Memory B cell (primary cell): ENCODE data around the gene RBM34.
"Not testable (repeated sequence)": the region's sequence is repeated elsewhere in the genome, so short reads cannot be mapped to it uniquely, and the experiment has no call there.

Source experiments
- ATAC-seq: fragments of 150-1000 bp; cut with Tn5 transposase; 2 replicates; pipeline ENCODE4 v1.10.0; 2021; ENCODE audit warnings: low read depth, mild to moderate bottlenecking, moderate library complexity
- DNase-seq, 2 donors: peaks; one replicate each; pipeline ENCODE4 v3.0.0; 2022; ENCODE audit warnings: low spot score in 2 of 2
- H3K27ac Mint-ChIP-seq: one replicate; pipeline ENCODE4 v1.8.0; 2022; ENCODE audit warnings: mild to moderate bottlenecking, moderate library complexity, mixed read lengths
- H3K27me3 Mint-ChIP-seq: one replicate; pipeline ENCODE4 v1.8.0; 2022; ENCODE audit warnings: mixed read lengths
- H3K36me3 Mint-ChIP-seq: one replicate; pipeline ENCODE4 v1.8.0; 2022; ENCODE audit warnings: mild to moderate bottlenecking, mixed read lengths
- H3K4me1 Mint-ChIP-seq: one replicate; pipeline ENCODE4 v1.8.0; 2022; ENCODE audit warnings: mixed read lengths
- H3K4me3 Mint-ChIP-seq: one replicate; pipeline ENCODE4 v1.8.0; 2022; ENCODE audit warnings: mild to moderate bottlenecking, moderate library complexity, mixed read lengths
- H3K9me3 Mint-ChIP-seq: one replicate; pipeline ENCODE4 v1.8.0; 2022; ENCODE audit warnings: mixed read lengths

The RBM34 gene

DNA sequence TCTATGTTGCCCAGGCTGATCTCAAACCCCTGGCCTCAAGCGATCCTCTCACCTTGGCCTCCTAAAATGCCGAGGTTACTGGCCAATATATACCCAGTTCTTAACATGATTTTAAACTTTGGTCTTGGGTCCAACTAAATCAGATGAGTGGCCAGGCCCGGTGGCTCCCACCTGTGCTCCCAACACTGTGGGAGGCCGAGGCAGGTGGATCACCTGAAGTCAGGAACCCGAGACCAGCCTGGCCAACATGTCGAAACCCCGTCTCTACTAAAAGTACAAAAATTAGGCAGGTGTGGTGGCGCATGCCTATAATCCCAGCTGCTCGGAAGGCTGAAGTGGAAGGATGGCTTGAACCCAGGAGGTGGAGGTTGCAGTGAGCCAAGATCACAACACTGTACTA lies 62.1 kb downstream of the RBM34 start:
- ATAC-seq (no peak), DNase-seq (no peak)
- Mint-ChIP-seq H3K4me3 (no peak overlapping the region), H3K27ac (no peak overlapping the region), H3K9me3 (no peaks in the 10 kb centered on the region), H3K27me3 (peaks cover 9% of the 10 kb centered on the region), H3K36me3 (peaks cover 1% of the 10 kb centered on the region), H3K4me1 (peaks cover 3% of the 10 kb centered on the region)

DNA sequence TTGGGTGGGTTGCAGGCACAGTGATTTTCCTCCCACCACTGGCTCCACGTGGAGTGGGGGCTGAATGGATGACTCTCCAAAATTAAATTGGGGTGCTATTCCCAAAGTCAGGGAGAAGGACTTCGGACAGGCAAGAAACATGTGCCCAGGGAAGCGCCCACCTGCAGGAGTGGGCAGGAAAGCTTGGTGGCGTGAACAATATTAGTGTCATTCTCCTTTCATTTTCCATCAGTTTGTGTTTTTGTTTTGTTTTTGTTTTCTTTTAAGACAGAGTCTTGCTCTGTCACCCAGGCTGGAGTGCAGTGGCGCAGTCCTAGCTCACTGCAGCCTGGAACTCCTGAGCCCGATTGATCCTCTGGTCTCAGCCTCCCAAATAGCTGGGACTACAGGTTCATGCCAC lies 62.5 kb downstream of the RBM34 start:
- H3K4me3 Mint-ChIP-seq: no peak overlapping the region
- H3K4me1 Mint-ChIP-seq: peaks cover 4% of the 10 kb centered on the region
- DNase-seq: no peak
- no peak for ATAC-seq
- no peak overlapping the region for H3K27ac Mint-ChIP-seq
- H3K36me3 Mint-ChIP-seq: peaks cover 1% of the 10 kb centered on the region
- no peaks in the 10 kb centered on the region for H3K9me3 Mint-ChIP-seq
- H3K27me3 Mint-ChIP-seq: peaks cover 9% of the 10 kb centered on the region

DNA sequence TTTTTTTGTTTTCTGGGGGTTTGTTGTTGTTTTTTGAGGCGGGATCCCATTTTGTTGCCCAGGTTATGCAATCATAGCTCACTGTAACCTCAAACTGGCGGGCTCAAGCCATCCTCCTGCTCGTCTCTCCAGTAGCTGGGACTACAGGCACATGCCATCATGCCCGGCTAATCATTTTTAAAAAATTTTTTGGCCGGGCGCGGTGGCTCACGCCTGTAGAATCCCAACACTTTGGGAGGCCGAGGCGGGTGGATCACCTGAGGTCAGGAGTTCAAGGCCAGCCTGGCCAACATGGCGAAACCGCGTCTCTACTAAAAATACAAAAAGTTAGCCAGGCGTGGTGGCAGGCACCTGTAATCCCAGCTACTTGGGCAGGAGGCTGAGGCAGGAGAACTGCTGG lies 63.5 kb downstream of the RBM34 start:
- H3K9me3 Mint-ChIP-seq, H3K27me3 Mint-ChIP-seq, H3K4me3 Mint-ChIP-seq, DNase-seq, H3K36me3 Mint-ChIP-seq, H3K4me1 Mint-ChIP-seq, ATAC-seq, H3K27ac Mint-ChIP-seq: not testable (repeated sequence)

GRCh38 chr1:235095938-235096562 lies 65.0 kb downstream of the RBM34 start:
- Mint-ChIP-seq H3K27ac (no peak overlapping the region), H3K4me1 (peaks cover 5% of the 10 kb centered on the region), H3K9me3 (no peaks in the 10 kb centered on the region), H3K36me3 (peaks cover 1% of the 10 kb centered on the region), H3K4me3 (no peak overlapping the region), H3K27me3 (peaks cover 6% of the 10 kb centered on the region)
- DNase-seq (no peak), ATAC-seq (no peak)

DNA sequence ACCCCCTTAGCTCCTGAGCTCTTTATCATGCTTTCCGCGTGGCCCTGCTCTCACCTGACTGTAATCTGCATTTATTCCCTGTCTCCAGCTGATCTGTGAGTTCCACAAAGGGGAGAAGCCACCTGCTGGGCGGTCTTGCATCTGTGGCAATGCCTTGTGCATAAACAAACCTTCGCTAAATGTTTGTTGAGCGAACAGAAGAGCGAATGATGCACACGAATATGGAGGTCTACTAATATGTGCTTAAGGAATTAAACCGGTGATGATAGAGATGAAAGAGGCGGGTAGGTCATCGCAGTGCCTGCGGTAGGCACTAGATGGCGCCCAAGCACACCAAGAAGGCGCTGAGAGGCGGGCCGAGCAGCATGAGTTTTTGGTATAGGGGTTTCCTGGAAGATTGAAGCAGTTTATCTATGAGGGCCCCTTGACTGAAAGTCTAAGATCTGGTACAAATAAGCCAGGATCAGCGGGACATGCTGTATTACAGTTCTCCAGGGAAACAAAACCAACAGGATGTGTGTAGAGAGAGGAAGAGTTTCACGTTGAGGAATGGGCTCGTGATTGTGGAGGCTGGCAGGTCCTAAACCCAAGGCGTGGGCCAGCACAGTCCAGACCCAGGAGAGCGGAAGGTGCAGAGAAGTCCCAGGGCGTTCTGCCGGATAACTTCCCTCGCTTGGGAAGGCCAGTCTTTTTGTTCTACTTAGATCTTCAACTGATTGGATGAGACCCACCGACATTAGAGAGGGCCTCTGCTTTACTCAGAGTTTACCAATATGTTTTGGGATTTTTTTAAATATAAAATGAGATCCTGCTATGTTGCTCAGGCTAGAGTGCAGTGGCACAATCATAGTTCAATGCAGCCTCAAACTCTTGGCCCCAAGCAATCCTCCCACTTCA lies 67.1 kb downstream of the RBM34 start:
- ATAC-seq (peak; percentile 97), DNase-seq (peak; percentile 78 to 87)
- Mint-ChIP-seq H3K4me3 (no peak overlapping the region), H3K27ac (no peak overlapping the region), H3K4me1 (peaks cover 5% of the 10 kb centered on the region), H3K27me3 (peaks cover 5% of the 10 kb centered on the region), H3K36me3 (no peaks in the 10 kb centered on the region), H3K9me3 (no peaks in the 10 kb centered on the region)

- Mint-ChIP-seq H3K36me3 (no peaks in the 10 kb centered on the region), H3K4me1 (peaks cover 5% of the 10 kb centered on the region), H3K27ac (no peak overlapping the region), H3K27me3 (peaks cover 3% of the 10 kb centered on the region), H3K4me3 (no peak overlapping the region), H3K9me3 (no peaks in the 10 kb centered on the region)
- ATAC-seq (peak; percentile 6), DNase-seq (no peak)
Observed at GRCh38 chr1:235093013-235093695, 67.9 kb downstream of the RBM34 start.

DNA sequence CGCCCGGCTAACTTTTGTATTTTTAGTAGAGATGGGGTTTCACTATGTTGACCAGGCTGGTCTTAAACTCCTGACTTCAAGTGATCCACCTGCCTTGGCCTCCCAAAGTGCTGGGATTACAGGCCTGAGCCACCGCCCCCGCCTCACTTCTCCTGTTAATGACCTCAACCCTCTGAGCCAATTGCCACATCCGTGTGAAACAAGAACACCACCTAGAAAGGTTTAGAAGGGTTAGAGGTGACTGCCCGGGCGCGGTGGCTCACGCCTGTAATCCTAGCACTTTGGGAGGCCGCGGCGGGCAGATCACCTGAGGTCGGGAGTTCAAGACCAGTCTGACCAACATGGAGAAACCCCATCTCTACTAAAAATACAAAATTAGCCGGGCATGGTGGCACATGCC lies 68.6 kb downstream of the RBM34 start:
- H3K4me3 Mint-ChIP-seq, H3K4me1 Mint-ChIP-seq, H3K9me3 Mint-ChIP-seq, H3K27ac Mint-ChIP-seq, ATAC-seq, H3K27me3 Mint-ChIP-seq, H3K36me3 Mint-ChIP-seq, DNase-seq: not testable (repeated sequence)

DNA sequence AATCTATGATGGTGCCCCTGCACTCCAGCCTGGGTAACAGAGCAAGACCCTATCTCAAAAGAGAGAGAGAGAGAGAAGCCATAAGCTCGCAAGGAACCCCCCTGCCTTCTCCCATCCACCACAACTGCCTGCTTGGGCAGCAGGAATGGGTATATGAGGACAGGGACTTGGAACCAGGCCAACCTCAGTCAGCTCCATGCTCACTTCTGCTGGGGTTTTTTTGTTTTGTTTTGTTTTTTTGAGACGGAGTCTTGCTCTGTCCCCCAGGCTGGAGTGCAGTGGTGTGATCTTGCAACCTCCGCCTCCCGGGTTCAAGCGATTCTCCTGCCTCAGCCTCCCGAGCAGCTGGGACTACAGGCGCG lies 69.0 kb downstream of the RBM34 start:
- not testable (repeated sequence) for H3K27ac Mint-ChIP-seq, H3K27me3 Mint-ChIP-seq, ATAC-seq, H3K4me3 Mint-ChIP-seq, H3K4me1 Mint-ChIP-seq, DNase-seq, H3K36me3 Mint-ChIP-seq, H3K9me3 Mint-ChIP-seq

DNA sequence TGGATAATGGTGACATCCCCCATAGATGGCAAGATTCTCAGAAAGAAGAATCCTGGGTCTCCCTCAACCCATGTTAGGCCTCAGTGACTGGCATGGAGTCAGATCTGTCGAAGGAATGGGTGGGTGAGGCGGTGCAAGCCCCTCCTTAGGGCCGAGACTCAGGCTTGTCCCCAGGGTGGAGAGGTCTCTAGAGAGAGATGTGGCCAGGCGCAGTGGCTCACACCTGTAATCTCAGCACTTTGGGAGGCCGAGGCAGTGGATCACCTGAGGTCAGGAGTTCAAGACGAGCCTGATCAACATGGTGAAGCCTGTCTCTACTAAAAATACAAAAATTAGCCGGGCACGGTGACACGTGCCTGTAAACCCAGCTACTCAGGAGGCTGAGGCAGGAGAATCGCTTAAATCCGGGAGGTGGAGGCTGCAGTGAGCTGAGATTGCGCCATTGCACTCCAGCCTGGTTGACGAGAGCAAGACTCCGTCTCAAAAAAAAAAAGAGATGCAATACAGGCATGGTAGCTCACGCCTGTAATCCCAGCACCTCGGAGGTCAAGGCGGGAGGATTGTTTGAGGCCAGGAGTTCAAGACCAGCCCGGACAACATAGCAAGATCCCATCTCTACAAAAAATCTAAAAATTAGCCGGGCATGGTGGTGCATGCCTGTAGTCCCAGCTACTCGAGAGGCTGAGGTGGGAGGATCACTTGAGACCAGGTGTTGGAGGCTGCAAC lies 69.6 kb downstream of the RBM34 start:
- not testable (repeated sequence) for H3K9me3 Mint-ChIP-seq, H3K36me3 Mint-ChIP-seq, H3K4me1 Mint-ChIP-seq, H3K4me3 Mint-ChIP-seq, H3K27ac Mint-ChIP-seq, DNase-seq, ATAC-seq, H3K27me3 Mint-ChIP-seq

DNA sequence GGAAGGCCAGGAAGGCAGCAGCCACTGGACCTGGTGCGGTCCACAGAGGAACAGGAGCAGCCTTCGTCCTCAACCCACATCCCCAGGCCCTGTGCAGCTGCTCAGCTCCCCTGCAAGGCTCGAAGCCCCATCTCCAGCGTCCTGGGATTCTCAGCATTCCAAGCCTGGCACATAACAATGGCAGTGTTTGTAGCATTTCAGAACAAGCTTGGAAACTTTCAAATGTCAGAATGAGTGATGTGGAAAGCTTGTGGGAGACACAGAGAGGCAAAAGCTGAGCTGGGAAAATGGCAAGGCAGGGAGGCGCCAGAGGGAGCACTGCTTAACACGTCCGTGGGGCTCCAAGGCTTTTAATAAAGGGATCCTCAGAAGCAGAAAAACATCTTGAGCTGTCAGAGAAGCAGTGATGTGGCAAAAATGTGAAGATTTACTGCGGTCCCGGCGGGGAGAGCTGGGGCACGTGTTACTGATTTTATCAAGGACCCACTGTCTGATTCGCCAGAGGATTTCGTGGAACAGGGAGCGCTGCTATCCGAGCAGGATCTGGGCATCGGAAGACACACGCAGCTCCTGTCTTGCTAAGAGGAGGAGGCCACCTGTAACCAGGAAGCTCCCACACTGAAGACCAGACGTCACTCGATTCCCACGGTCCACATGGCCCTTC lies 70.5 kb downstream of the RBM34 start:
- Mint-ChIP-seq H3K4me1 (peaks cover 5% of the 10 kb centered on the region), H3K9me3 (no peaks in the 10 kb centered on the region), H3K4me3 (no peak overlapping the region), H3K36me3 (no peaks in the 10 kb centered on the region), H3K27me3 (no peaks in the 10 kb centered on the region), H3K27ac (no peak overlapping the region)
- no peak for DNase-seq
- ATAC-seq: no peak

DNA sequence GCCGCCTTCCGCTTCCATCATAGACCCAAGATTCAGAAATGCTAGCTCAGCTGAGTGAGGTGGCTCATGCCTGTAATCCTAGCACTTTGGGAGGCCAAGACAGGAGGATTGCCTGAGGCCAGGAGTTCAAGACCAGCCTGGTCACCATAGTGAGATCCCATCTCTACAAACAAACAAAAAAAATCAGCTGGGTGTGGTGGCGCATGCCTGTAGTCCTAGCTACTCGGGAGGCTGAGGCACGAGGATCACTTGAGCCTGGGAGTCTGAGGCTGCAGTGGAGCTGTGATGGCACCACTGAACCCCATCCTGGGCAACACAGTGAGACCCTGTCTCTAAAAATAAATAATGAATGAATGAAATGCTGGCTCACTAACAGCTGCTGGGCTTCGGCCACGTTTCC lies 72.1 kb downstream of the RBM34 start:
- Mint-ChIP-seq H3K4me3 (no peak overlapping the region), H3K27me3 (no peaks in the 10 kb centered on the region), H3K9me3 (no peaks in the 10 kb centered on the region), H3K4me1 (peaks cover 4% of the 10 kb centered on the region), H3K27ac (no peak overlapping the region), H3K36me3 (no peaks in the 10 kb centered on the region)
- no peak for DNase-seq
- ATAC-seq: no peak

DNA sequence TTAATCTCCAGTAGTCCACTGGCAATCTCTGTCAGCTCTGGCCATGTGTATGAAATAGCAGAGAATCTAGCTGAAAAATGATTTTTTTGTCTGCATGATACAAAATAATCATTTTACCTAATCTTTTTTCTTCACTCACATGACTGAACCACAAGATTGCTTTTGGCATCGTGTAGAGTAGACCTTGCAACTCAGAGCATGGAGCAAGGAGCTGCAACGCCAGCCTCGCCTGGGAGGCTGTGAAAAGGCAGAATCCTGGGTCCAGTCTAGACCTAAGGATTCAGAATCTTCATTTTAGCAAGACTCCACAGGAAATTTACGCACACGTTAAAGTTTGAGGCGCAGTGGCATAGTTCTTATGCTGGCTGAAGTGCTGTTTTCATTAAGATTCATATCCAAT lies 72.6 kb downstream of the RBM34 start:
- no peak for ATAC-seq

DNA sequence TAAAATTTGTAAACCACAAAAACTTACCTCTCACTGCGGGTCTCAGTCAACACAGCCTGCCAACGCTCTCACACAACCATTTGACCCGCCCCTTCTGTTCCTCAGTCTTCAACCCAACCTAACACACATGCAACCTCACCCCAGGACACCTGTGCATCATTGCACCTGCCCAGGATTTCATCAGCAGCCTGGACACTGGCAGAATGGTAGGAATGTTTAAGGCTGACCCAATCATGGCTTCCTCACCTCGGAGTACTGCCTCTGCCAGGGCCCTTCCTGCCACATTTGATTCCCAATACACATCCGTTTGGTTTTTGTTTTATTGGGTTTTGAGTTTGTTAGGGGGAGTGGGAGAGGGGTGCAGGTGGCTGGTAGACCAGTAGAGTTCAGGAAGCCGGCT lies 73.1 kb downstream of the RBM34 start:
- Mint-ChIP-seq H3K27me3 (no peaks in the 10 kb centered on the region), H3K27ac (no peak overlapping the region), H3K9me3 (no peaks in the 10 kb centered on the region), H3K4me3 (no peak overlapping the region), H3K36me3 (no peaks in the 10 kb centered on the region), H3K4me1 (peaks cover 10% of the 10 kb centered on the region)
- no peak for DNase-seq
- ATAC-seq: no peak

More for the DNA sequence above, 72.6 kb downstream of the RBM34 start:
- Mint-ChIP-seq H3K4me3 (no peak overlapping the region), H3K4me1 (peaks cover 5% of the 10 kb centered on the region), H3K9me3 (no peaks in the 10 kb centered on the region), H3K27me3 (no peaks in the 10 kb centered on the region), H3K27ac (no peak overlapping the region), H3K36me3 (no peaks in the 10 kb centered on the region)
- DNase-seq: no peak
